Measurements from ENCODE around the gene PLEKHA7. TPM values are rescaled to one million over a fixed set of nuclear protein-coding genes. Genes with fewer than 3 reads are reported as not detected.

The PLEKHA7 gene
- polyA plus RNA-seq, 1 donor (not counting 4 experiments of a cell fraction or from before 2014, with no cell fraction given): 1.4 TPM

- H3K4me1 ChIP-seq (ENCODE audit: control insufficient read depth, extremely low read depth, insufficient read depth, low read length): no peaks in the 10 kb centered on the region
- no peak overlapping the region for H2AFZ ChIP-seq (ENCODE audit: control insufficient read depth, low read length)
- H3K9me3 ChIP-seq (ENCODE audit: control insufficient read depth, low read depth, low read length): no peaks in the 10 kb centered on the region
- no peak for FAIRE-seq
- TF ChIP-seq EZH2 (IDR thresholded peaks at IDR 0.05; ENCODE audit: low read length): no peak
- no peak for TF ChIP-seq CTCF (optimal IDR thresholded peaks at IDR 0.05 in 1 of 3, IDR thresholded peaks at IDR 0.05 in 1 of 3, conservative IDR thresholded peaks at IDR 0.05 in 1 of 3; ENCODE audit: extremely low read depth in 1 of 3, insufficient read depth in 2 of 3, low read length in 3 of 3)
- H3K9me1 ChIP-seq (ENCODE audit: control insufficient read depth, extremely low read depth, insufficient read depth, low read length): no peaks in the 10 kb centered on the region
- H3K27ac ChIP-seq (ENCODE audit: control insufficient read depth, insufficient read depth, low read length): no peak overlapping the region
- no peak overlapping the region for H3K9ac ChIP-seq (ENCODE audit: control insufficient read depth, extremely low read depth, insufficient read depth, low read length)
- no peaks in the 10 kb centered on the region for H3K36me3 ChIP-seq (ENCODE audit: control insufficient read depth in 2 of 2, extremely low read depth in 1 of 2, insufficient read depth in 2 of 2, low read length in 2 of 2)
- no peaks in the 10 kb centered on the region for H3K79me2 ChIP-seq (ENCODE audit: control insufficient read depth, insufficient read depth, low read length)
- no peaks in the 10 kb centered on the region for H3K27me3 ChIP-seq (ENCODE audit: control insufficient read depth, extremely low read depth, insufficient read depth, low read length)
- H3K4me3 ChIP-seq (ENCODE audit: control insufficient read depth in 2 of 3, extremely low read depth in 1 of 3, insufficient read depth in 2 of 3, low read depth in 1 of 3, low read length in 3 of 3): no peak overlapping the region
- H4K20me1 ChIP-seq (ENCODE audit: control insufficient read depth, extremely low read depth, insufficient read depth, low read length): no peaks in the 10 kb centered on the region
- H3K4me2 ChIP-seq (ENCODE audit: control insufficient read depth, extremely low read depth, insufficient read depth, low read depth, low read length): no peak overlapping the region
- dilution Hi-C loops (cut with MboI; ENCODE audit: extremely low pct_ligation_motif_present, low sequenced_read_pairs): no loop called here
- no peak for DNase-seq (ENCODE audit: low read depth, low spot score)
Observed at GRCh38 chr11:17026487-17027082, 12.4 kb upstream of the PLEKHA7 start.

GRCh38 chr11:17024924-17025323, 10.7 kb upstream of the PLEKHA7 start:
- TF ChIP-seq CTCF (optimal IDR thresholded peaks at IDR 0.05 in 1 of 3, IDR thresholded peaks at IDR 0.05 in 1 of 3, conservative IDR thresholded peaks at IDR 0.05 in 1 of 3; ENCODE audit: extremely low read depth in 1 of 3, insufficient read depth in 2 of 3, low read length in 3 of 3) (no peak), EZH2 (IDR thresholded peaks at IDR 0.05; ENCODE audit: low read length) (no peak)
- DNase-seq (ENCODE audit: low read depth, low spot score) (no peak), FAIRE-seq (no peak)
- no peaks in the 10 kb centered on the region for H3K4me1 ChIP-seq (ENCODE audit: control insufficient read depth, extremely low read depth, insufficient read depth, low read length)
- H4K20me1 ChIP-seq (ENCODE audit: control insufficient read depth, extremely low read depth, insufficient read depth, low read length): no peaks in the 10 kb centered on the region
- H3K9me3 ChIP-seq (ENCODE audit: control insufficient read depth, low read depth, low read length): no peaks in the 10 kb centered on the region
- H2AFZ ChIP-seq (ENCODE audit: control insufficient read depth, low read length): no peak overlapping the region
- no peak overlapping the region for H3K9ac ChIP-seq (ENCODE audit: control insufficient read depth, extremely low read depth, insufficient read depth, low read length)
- H3K27me3 ChIP-seq (ENCODE audit: control insufficient read depth, extremely low read depth, insufficient read depth, low read length): no peaks in the 10 kb centered on the region
- dilution Hi-C loops (cut with MboI; ENCODE audit: extremely low pct_ligation_motif_present, low sequenced_read_pairs): no loop called here
- no peaks in the 10 kb centered on the region for H3K9me1 ChIP-seq (ENCODE audit: control insufficient read depth, extremely low read depth, insufficient read depth, low read length)
- no peak overlapping the region for H3K4me3 ChIP-seq (ENCODE audit: control insufficient read depth in 2 of 3, extremely low read depth in 1 of 3, insufficient read depth in 2 of 3, low read depth in 1 of 3, low read length in 3 of 3)
- no peaks in the 10 kb centered on the region for H3K79me2 ChIP-seq (ENCODE audit: control insufficient read depth, insufficient read depth, low read length)
- H3K27ac ChIP-seq (ENCODE audit: control insufficient read depth, insufficient read depth, low read length): no peak overlapping the region
- no peaks in the 10 kb centered on the region for H3K36me3 ChIP-seq (ENCODE audit: control insufficient read depth in 2 of 2, extremely low read depth in 1 of 2, insufficient read depth in 2 of 2, low read length in 2 of 2)
- H3K4me2 ChIP-seq (ENCODE audit: control insufficient read depth, extremely low read depth, insufficient read depth, low read depth, low read length): no peak overlapping the region

Data from keratinocyte (primary cell).